GM18907 (cell line): ENCODE results near the gene LAMC3.

Source experiments
- ATAC-seq: cut with Tn5 transposase; IDR thresholded peaks from one replicate; pipeline ENCODE4 v1.9.1; 2021; ENCODE audit warnings: mild to moderate bottlenecking, moderate library complexity; ENCODE audit not compliant: unreplicated experiment

The LAMC3 gene

DNA sequence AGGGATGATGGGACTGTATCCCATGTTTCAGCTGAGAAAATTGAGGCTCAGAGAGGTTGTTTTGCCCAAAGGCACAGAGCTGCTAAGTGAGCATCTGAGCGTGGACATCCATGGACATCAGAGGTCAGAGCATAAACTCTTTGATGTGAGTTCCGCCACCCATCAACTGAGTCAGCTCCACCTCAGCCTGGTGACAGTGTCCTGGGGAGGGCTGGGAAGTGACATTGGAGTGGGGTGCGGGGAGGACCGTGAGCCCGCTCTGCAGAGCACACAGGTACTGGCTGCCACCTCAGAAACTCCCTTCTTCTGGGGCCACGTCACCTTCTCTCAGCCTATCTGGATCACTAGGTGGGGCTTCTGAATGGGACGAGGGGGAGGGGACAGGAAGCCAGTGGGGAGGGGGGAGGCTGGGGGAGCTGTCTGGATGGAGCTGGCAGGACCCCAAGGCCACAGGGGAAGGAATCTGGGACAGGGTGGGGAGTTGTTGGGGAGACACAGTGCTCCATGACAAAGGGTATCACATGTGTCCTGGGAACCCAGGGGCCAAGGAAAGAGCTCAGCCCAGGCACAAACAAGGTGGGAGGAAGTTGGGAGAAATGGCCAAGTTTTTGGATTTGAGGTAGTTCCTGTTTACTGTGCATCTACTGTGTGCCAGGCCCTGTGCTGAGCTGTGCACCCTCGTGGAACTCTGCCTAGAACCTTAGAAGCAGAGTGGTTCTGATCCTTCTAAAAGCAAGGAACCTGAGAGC, 2.5 kb downstream of the LAMC3 start:
- ATAC-seq, result no peak

DNA sequence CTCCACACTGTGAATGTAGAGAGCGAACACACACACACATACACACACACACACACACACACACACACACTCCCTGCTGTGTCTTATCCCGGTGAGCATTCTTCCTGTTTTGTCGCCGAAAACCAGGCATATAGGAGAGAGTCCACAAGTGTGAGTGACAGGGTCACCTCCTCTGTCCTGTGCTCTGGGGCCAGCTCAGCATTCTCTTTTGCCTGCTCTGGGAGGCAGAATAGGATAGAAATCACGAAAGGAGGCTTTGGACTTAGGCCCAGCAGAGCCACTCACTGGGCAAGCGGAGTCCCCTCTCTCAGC, 3.0 kb downstream of the LAMC3 start:
- no peak for ATAC-seq

DNA sequence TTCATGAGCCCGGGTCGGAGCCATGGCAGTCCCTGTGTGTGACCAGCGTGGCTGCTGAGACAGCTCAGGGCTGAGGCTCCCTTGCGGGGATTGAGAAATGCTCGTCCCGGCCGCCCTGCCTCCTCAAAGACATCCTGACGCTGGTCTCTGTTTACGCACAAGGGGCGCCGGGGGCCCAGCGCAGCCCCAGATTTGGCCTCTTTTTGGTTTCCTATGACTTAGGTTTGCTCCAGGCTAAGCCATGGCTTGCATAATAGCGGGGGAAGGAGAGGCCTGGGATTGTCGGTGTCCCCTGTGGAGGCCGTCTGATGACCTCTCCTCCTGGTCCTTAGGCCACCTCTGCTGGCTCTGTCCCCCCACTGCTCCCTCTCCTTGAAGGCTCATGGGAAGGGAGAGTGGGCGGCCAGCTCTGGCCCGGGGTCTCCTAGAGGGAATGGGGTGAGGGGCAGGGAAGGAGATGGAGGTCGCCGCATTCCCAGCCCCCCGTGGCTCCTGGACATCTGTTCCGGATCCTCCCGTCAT, 3.5 kb downstream of the LAMC3 start:
- ATAC-seq, result no peak

DNA sequence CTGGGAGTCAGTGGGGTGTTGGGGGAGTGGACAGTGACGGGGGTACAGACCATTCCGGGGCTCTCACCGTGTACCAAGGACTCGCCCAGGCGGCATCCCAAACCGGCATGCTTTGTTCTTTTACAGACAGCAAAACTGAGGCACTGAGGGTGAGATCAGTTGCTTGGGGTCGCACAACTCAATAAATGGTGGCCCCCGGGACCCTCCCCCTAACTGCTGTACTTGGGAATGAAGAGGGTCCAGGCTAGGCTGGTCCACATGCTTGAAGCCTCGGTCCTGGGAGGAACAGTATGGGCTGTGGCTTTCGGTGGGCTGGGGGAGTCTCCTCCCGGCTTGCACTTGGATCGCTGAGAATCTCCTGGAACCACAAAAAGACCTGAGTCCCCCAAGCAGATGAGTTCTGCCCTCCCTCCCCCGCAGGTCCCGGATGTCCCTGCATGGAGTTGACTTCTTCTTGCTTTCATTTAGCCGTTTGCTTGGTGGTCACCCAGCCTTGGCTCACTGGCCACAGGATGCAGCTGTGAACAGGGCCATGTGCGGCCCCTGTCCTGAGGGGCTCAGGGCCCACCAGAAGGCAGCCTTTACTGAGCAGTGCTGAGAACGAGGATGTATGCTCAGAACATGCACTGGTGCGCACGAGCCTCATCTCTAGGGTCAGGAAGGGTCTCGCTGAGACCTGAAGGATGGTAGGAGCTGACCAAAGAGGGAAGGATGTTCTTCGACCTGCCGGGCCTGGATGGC, 4.2 kb downstream of the LAMC3 start:
- ATAC-seq, result no peak

DNA sequence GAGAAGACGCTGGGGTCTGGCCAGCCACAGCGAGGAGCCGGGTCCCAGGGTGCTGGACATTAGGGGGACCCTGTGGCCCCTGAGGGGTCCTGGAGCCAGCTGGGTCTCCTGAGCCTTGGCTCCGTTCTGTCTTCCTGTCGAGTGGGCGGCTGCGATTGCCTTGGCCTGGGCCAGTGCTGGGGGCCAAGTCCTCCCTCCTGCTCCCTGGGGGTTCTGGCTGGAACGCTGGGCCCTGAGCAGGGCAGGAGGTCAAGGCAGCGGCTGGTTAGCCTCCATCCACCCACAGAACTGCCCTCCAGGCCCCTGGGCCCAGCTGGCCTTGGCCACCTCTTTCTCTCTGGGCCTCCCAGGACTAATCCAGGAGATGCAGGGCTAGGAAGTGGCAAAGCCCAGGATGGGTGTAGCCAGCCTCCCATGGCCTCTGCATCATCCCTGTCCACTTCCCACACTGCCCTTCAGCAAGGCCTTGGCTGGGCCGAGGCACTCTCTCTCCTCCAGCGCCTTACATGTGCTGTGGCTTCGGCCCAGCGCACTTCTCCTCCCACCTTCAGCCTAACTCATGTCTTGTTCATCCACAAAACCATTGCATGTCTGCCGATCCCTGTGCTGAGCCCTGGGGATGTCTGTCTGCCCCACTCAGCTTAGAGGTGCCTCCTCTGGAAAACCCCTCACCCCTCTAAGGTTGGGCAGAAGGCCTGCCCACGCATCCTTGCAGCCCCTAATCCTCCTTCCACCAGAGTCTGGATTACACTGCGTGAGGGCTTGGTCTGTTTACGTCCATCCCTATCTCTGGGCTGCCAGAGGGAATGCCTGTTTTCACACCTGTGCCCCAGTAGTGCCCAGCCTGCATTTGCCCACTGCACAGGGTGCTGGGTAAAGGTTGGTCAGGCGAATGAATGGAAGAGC, 5.0 kb downstream of the LAMC3 start:
- ATAC-seq, result no peak

DNA sequence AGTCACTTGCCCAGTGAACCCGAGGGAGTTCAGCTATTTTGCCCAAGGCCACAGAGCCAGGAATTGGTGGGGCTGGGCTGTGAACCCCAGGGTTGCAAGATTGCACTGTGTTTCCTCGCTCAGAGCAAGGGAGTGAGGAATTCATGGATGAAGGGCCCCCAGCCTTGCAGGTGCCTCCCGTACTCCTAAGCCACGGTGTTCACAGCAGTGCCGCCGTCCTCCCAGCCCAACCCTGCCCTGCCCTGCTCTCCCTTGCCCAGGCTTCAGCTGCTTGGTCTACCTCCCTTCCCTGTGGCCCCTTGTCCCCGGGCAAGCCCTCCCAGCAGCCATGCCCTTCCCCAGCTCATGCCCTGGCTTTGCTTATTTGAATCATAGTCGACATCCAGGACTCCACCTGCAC, 6.1 kb downstream of the LAMC3 start:
- ATAC-seq, result no peak

DNA sequence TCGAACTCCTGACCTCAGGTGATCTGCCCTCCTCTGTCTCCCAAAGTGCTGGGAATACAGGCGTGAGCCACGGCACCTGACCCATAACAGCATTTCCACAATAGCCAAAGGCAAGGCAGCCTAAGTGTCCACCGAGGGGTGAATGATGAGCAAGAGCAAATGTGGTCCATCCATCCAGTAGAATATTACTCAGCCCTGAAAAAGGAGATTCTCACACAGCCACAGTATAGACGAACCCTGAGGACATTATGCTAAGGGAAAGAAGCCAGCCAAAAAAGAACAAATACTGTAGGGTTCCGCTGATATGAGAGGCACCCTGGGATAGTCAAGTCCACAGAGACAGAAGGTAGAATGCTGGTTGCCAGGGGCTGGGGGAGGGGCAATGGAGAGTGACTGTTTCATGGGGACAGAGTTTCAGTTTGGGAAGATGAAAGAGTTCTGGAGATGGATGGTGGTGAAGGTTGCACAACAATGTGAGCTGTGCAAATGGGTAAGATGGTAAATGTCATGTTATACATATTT, 7.0 kb downstream of the LAMC3 start:
- ATAC-seq, result no peak

DNA sequence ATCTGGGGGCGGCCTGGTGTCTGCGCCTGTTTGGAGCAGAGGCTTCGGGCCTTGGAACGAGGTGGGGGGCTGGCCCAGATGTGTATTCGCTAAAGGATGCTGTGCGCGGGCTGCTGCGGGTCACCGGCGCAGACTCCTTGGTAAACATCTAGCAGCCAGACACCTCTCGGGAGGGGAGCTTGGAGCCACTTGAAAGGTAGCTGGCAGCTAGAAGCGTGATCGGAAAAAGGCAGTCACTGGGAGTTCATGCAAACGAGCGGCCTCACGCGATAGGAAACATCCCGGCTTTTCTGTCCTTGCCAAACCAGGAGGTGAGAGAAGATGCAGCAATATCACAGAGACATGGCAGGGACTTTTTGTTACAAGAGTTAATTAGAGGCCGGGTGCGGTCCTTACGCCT, 8.1 kb downstream of the LAMC3 start:
- ATAC-seq, result no peak

DNA sequence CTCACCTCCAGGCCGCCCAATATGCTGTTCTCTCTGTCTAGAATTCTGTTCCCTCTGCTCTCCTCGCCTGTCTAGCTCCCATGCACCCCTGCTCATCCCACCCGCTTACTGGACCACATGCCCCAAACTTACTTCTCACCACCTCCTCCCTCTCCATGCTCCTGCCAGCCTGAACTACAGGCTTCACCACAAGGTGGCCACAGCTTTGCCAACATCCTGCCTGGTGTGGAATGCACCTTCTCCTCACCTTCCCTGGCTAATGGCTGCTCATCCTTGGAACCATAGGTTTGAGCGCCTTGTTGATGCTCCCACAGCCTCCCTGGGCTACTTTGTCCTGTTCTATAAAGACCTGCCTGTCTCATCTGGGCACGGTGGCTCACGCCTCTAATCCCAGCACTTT, 9.6 kb downstream of the LAMC3 start:
- ATAC-seq, result no peak

DNA sequence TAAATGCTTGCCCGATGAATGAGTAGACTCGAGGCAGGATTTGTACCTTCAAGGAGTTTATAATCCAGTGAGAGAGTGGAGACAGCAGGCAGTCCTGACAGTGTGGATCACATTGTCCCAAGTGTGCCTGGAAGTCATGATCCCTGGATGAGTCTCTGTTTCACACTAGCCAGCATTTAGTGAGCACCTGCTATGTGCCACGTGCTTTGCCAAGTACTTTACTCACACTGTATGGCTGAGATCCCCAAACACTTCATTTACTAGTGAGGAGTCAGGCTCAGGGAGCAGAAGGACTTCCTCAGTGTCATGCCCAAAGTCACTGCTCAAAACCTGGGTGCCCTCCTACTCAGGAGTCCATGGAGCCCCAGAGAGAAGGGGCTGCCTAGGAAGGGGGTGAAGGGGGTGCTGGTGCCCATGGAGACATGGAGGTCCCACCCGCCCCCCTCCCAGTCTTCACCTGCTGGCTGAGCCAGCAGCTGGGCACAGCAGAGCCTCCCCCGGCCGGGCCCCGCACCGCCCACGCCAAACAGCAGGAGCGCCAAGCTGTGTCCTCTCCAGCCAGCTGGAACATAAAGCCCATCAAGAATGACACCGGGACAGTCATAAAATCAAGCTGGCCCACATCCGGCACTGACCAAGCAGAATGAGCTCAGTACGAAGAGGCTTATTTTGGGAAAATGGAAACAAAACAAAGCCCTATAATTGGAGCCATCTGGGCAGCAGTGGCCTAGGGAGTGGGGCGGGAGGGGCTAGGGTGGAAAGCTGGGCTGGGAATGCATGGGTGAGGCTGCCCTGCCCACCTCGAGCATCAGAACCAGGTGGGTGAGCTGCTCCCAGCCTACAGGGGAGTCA, 10.6 kb downstream of the LAMC3 start:
- no peak for ATAC-seq

DNA sequence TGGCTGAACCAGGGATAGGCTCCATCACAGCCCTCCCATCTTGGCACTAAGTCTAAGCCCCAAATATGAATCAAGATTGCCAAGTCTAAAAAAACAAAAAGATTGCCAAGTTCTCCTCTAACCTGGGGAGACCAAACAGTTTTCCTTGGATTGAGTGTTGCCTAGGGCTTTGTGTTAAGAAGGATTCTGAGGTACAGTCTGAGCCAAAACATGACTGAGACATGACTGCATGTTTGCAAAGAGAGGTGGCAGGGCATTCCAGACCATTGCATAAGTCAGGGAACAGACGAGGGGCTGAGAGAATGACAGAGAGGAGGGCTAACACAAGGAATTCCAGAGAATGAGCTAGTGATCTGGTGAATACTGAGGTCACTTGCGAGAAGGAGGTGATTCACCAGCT, 11.4 kb downstream of the LAMC3 start:
- no peak for ATAC-seq

DNA sequence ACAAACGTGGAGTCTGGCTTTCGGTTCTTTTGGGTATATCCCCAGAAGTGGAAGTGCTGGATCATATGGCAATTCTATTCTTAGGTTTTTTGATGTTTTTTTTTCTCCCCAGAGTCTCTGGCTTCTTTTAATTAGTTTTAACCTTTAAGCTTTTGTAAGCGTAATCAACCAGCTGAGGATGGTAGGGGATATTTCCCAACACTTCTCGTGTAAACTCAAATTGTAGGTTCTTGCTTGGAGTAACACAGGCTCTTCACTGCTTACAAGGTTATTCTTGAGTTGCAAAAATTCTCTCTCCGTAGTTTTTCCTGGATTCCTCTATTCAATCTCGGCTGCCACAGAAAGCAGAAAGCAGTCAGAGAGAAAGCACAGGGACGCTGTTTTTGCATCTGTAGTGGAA, 11.9 kb downstream of the LAMC3 start:
- ATAC-seq, result no peak

DNA sequence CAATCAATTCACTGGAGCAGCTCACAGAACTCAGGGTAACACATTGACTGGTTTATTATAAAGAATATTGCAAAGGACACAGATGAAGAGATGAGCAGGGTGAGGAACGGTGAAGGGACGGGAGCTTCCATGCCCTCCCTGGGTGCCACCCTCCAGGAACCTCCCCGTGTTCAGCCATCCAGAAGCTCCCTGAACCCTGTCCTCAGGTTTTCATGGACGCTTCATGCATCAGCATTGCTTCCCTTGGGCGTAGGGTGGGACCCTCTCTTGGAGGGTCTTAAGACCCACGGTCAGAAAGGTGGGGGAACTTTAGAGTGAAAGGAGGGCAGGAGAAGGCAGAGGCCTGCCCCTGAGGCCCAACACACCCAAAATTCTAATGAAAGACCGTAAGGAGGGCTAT, 12.8 kb downstream of the LAMC3 start:
- no peak for ATAC-seq

DNA sequence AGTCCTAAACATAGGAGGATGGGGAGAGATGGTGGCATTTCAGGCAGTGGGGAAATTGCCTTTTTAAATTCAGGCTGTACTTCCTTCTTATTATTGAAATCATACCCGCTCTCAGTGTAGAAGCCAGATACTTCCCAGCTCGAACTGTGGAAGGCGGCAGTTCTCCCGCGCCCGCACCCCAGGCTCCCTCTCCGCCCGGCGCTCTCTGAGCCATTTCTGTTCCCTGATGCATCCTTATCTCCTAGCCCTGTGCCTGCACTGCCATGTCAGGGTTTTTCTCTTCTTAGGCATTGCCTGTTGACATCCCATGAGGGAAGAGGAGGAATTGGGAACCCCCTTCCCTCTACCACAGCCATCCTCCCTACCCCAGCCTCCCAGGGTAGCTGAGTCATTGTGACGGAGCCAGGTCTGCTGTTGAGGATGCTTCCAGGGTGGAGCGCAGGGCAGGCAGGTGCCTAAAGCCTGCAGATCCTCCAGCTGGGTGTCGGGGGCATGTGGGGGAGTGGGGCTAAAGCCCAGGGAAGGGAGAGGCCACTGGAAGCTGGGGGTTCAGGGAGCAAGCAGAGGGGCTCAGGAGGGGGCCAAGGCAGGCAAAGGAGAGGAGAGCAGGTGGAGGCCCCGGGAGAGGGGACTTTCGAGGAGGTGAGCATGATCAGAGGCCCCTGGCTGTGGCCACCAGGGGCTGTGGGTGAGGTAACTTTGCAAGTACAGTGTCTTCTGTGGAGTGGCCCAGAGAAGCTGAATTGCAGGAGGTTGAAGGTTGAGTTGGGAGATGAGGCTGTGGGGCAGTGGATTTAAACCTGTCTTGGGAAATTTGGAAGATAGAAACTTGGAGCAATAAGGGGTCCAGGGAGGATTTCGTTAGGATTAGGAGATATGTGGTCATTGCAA, 16.2 kb downstream of the LAMC3 start:
- no peak for ATAC-seq

DNA sequence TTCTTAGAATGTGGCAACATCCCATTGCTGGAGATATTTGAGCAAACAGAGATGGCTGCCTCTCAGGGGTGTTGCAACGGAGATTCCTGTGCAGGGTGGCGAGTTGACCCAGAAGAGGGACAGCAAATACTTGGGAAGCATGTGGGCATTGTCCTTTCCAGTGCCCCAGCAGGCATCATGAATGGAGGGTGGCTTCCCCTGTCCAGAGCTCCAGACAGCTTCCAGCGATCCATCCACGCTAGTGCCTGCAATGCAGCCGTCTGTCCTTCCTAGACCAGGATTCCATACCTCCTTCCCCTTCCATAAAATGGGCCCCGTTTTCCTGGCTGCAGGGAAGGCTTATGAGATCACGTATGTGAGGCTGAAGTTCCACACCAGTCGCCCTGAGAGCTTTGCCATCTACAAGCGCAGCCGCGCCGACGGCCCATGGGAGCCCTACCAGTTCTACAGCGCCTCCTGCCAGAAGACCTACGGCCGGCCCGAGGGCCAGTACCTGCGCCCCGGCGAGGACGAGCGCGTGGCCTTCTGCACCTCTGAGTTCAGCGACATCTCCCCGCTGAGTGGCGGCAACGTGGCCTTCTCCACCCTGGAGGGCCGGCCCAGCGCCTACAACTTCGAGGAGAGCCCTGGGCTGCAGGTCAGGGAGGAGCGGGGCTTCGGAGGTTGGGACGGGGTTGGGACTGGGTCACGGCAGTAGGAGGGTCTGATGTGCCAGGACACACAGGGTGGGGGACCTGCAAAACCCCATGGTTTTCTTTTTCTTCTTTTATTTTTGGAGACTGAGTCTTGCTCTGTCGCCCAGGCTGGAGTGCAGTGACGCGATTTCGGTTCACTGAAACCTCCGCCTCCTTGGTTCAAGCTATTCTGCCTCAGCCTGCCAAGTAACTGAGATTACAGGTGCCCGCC, 17.2 kb downstream of the LAMC3 start:
- ATAC-seq, result no peak

DNA sequence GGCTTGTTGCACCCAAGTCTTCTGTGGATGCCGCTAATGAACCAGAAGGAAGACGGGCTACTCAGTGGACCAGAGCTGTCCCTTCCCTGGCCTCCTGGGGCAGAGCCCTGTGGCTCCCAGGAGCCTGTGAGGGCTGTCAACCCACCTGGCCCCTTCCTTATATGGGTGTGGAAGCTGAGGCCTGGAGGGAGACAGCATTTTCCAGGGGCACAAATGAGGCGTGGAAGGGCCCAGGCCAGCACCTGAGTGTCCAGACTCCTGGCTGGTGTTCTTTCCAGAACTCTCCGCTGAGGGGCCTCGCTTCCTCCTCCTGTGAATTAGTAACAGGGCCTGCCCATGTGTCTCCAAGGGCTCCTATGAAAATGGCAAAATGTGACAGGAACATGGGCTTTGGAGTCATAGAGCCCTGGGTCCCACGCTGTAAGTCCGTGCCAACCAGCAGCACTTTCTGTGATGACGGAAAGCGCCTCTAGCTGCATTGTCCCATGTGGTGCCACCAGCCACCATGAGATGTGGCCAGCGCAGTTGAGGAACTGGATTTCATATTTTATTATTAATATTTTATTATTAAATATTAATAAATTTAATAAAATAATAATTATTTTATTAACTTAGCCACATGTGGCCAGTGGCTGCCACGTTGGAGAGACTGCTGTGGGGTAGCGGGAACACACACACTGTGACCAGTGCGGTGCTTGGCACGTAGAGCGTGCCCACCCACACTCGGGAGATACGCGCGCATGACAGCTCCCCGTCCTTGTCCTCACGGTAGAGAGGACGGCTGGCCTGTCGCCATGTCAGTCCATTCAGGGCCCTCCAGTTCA, 18.3 kb downstream of the LAMC3 start:
- ATAC-seq, result no peak

DNA sequence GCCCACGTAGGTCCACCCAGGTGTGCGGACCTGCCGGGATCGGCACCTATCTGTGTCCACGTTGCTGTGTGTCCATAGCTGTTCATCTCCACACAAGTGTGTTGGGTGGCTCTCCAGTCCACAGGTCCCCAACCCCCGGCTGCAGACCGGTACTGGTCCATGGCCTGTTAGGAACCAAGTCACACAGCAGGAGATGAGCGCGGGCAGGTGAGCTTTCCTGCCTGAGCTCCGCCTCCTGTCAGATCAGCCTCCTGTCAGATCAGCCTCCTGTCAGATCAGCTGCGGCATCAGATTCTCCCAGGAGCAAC, 18.9 kb downstream of the LAMC3 start:
- ATAC-seq, result no peak
